ENCODE data around the gene C16orf87. TPM values are rescaled to one million over a fixed set of nuclear protein-coding genes. Genes with fewer than 3 reads are reported as not detected.

C16orf87 gene
- total and polyA plus RNA-seq, 2 donors (not counting 1 experiment from before 2014, with no cell fraction given): 3.4 to 11.3 TPM

DNA sequence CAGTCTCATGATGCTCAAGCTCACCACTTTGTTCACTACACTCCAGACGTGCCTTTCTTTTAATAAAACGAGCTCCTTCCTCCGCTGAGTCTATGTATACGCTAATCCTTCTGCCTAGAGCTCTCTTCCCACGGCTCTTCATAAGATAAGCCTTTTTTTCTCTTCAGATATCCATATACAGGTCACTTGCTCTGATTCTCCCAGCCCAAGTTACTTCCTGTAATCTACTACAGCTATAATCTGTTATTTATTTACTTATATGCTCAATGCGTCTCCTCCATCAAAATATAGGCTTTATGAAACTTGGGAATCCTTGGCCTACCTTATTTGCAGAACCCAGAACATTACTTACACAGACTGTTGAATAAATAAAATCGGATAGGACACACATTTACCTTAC is 17.4 kb downstream of the C16orf87 start:
- H3K4me3 Mint-ChIP-seq: no peak overlapping the region
- no peaks in the 10 kb centered on the region for H3K9me3 Mint-ChIP-seq (ENCODE audit: insufficient read depth)
- Histone ChIP-seq H3K4me2 (replicated peaks; ENCODE audit: low read depth, low read length, poor library complexity, severe bottlenecking) (no peak overlapping the region), H3K4me1 (ENCODE audit: control insufficient read depth in 2 of 2, insufficient read depth in 2 of 2, low read length in 2 of 2) (peaks cover 17 to 20% of the 10 kb centered on the region in 2 donors), H3K9ac (ENCODE audit: low read length) (no peak overlapping the region), H3K9me3 (ENCODE audit: control extremely low read depth in 1 of 3, control insufficient read depth in 2 of 3, insufficient read depth in 1 of 3, low read length in 2 of 3) (peaks cover 0 to 4% (median 2%) of the 10 kb centered on the region in 3 donors), H3K27me3 (replicated peaks in 1 of 4; ENCODE audit: control extremely low read depth in 1 of 4, control insufficient read depth in 3 of 4, insufficient read depth in 4 of 4, low read length in 3 of 4) (no peaks in the 10 kb centered on the region), H3K36me3 (replicated peaks in 1 of 2; ENCODE audit: control extremely low read depth in 1 of 2, control insufficient read depth in 1 of 2, extremely low read depth in 1 of 2, insufficient read depth in 2 of 2, low read length in 1 of 2) (peaks cover 0 to 3% of the 10 kb centered on the region in 2 experiments), H3K79me2 (ENCODE audit: control insufficient read depth, insufficient read depth, low read length) (peaks cover 84% of the 10 kb centered on the region), H3K27ac (ENCODE audit: low read length in 2 of 2) (no peak overlapping the region), H4K20me1 (ENCODE audit: control insufficient read depth, insufficient read depth, low read length, poor library complexity, severe bottlenecking) (peaks cover 2% of the 10 kb centered on the region), H3K4me3 (ENCODE audit: control extremely low read depth in 1 of 5, extremely low read depth in 1 of 5, insufficient read depth in 1 of 5, low read depth in 2 of 5, low read length in 4 of 5) (no peak overlapping the region), H2AFZ (ENCODE audit: insufficient read depth, low read depth, low read length, poor library complexity, severe bottlenecking) (no peak overlapping the region)
- ATAC-seq (ENCODE audit: low read depth): no peak
- no peak for DNase-seq
- intact Hi-C loops (cut with micrococcal nuclease): loop anchor here (2.0 kb wide), 1 partner anchor 17 kb away; the partner anchor contains the start of gene C16orf87
- TF ChIP-seq EZH2 (IDR thresholded peaks at IDR 0.05; ENCODE audit: borderline replicate concordance, insufficient read depth, low read depth, low read length, poor library complexity, severe bottlenecking): no peak
- TF ChIP-seq, protein P1, sequence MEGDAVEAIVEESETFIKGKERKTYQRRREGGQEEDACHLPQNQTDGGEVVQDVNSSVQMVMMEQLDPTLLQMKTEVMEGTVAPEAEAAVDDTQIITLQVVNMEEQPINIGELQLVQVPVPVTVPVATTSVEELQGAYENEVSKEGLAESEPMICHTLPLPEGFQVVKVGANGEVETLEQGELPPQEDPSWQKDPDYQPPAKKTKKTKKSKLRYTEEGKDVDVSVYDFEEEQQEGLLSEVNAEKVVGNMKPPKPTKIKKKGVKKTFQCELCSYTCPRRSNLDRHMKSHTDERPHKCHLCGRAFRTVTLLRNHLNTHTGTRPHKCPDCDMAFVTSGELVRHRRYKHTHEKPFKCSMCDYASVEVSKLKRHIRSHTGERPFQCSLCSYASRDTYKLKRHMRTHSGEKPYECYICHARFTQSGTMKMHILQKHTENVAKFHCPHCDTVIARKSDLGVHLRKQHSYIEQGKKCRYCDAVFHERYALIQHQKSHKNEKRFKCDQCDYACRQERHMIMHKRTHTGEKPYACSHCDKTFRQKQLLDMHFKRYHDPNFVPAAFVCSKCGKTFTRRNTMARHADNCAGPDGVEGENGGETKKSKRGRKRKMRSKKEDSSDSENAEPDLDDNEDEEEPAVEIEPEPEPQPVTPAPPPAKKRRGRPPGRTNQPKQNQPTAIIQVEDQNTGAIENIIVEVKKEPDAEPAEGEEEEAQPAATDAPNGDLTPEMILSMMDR (IDR thresholded peaks at IDR 0.05): no peak
- H3K27ac Mint-ChIP-seq: no peak overlapping the region
- WGBS (ENCODE audit: insufficient coverage): 96% methylated on average over 5 of the region's 7 CpGs
- peaks cover 37% of the 10 kb centered on the region for H3K4me1 Mint-ChIP-seq
- CTCF ChIA-PET: interaction anchor here (0.8 to 0.9 kb wide), 3 partner anchors 12 to 140 kb away, joined by 3 to 4 read pairs (median 4); no protein-coding TSS in a partner anchor
- POLR2A ChIA-PET: interaction anchor here (1.0 kb wide), 1 partner anchor 26 kb away, joined by 7 read pairs; no protein-coding TSS in a partner anchor
- no peaks in the 10 kb centered on the region for H3K27me3 Mint-ChIP-seq

DNA sequence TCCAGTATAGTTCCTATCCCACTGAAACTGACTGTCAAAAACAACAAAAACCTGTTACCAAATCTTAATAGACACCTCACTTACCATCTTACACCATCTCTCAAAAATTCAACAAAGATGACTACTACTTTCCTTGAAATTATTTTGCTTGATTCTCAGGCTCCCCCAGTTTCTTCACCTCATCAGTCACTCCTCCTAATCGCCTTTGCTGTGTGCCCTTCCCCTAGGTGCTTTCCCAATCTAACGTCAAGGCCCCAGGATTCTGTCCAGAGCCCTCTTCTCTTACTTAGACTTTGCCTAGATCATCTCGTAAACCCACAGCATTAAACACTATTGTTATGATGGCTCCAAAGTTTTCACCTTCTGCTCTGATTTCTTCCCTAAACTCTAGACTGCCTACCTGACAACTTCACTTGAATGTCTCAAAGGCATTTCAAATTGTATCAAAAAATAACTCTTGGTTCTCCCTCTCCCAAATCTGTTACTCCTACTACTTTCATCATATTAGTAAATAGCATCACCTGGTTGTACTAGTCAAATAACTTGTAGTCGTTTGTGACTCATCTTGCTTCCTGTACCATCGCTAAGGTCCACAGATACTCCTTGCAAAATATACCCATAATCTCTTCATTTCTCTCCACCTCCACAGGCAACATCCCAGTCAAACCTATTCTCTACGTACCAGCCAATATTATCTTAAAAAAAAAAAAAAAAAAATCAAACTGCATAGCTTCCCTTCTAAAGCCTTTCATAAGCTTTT is 18.0 kb downstream of the C16orf87 start:
- Histone ChIP-seq H3K9ac (ENCODE audit: low read length) (no peak overlapping the region), H3K4me3 (ENCODE audit: control extremely low read depth in 1 of 5, extremely low read depth in 1 of 5, insufficient read depth in 1 of 5, low read depth in 2 of 5, low read length in 4 of 5) (no peak overlapping the region), H3K9me3 (ENCODE audit: control extremely low read depth in 1 of 3, control insufficient read depth in 2 of 3, insufficient read depth in 1 of 3, low read length in 2 of 3) (peaks cover 0 to 4% (median 2%) of the 10 kb centered on the region in 3 donors), H3K4me2 (replicated peaks; ENCODE audit: low read depth, low read length, poor library complexity, severe bottlenecking) (no peak overlapping the region), H4K20me1 (ENCODE audit: control insufficient read depth, insufficient read depth, low read length, poor library complexity, severe bottlenecking) (peaks cover 5% of the 10 kb centered on the region), H3K36me3 (replicated peaks in 1 of 2; ENCODE audit: control extremely low read depth in 1 of 2, control insufficient read depth in 1 of 2, extremely low read depth in 1 of 2, insufficient read depth in 2 of 2, low read length in 1 of 2) (peaks cover 0 to 3% of the 10 kb centered on the region in 2 experiments), H3K27ac (ENCODE audit: low read length in 2 of 2) (no peak overlapping the region), H2AFZ (ENCODE audit: insufficient read depth, low read depth, low read length, poor library complexity, severe bottlenecking) (no peak overlapping the region), H3K4me1 (ENCODE audit: control insufficient read depth in 2 of 2, insufficient read depth in 2 of 2, low read length in 2 of 2) (peaks cover 17 to 23% of the 10 kb centered on the region in 2 donors), H3K79me2 (ENCODE audit: control insufficient read depth, insufficient read depth, low read length) (peaks cover 90% of the 10 kb centered on the region), H3K27me3 (replicated peaks in 1 of 4; ENCODE audit: control extremely low read depth in 1 of 4, control insufficient read depth in 3 of 4, insufficient read depth in 4 of 4, low read length in 3 of 4) (no peaks in the 10 kb centered on the region)
- TF ChIP-seq, protein P1 (IDR thresholded peaks at IDR 0.05): no peak
- no peak for TF ChIP-seq EZH2 (IDR thresholded peaks at IDR 0.05; ENCODE audit: borderline replicate concordance, insufficient read depth, low read depth, low read length, poor library complexity, severe bottlenecking)
- WGBS (ENCODE audit: insufficient coverage): 63% methylated on average over 6 of the region's 6 CpGs
- no peak for ATAC-seq (ENCODE audit: low read depth)
- intact Hi-C loops (cut with micrococcal nuclease): no loop called here
- ChIA-PET CTCF (interaction anchor here (0.8 to 0.9 kb wide), 3 partner anchors 12 to 139 kb away, joined by 3 to 4 read pairs (median 4); no protein-coding TSS in a partner anchor), POLR2A (no interaction called here)
- H3K27me3 Mint-ChIP-seq: no peaks in the 10 kb centered on the region
- peaks cover 41% of the 10 kb centered on the region for H3K4me1 Mint-ChIP-seq
- DNase-seq: no peak
- H3K9me3 Mint-ChIP-seq (ENCODE audit: insufficient read depth): no peaks in the 10 kb centered on the region
- peak overlapping the region; percentile 42 for H3K27ac Mint-ChIP-seq
- no peak overlapping the region for H3K4me3 Mint-ChIP-seq

Measured in B cell (primary cell).